Panc1 (cell line): ENCODE results near the gene TBXA2R.
"Not testable (repeated sequence)": the region's sequence is repeated elsewhere in the genome, so short reads cannot be mapped to it uniquely, and the experiment has no call there.

Experiments
- TF ChIP-seq, protein P1 (sequence below): fragments of 450-650 bp; IDR thresholded peaks from 2 replicates; pipeline ENCODE4 v1.5.1; 2017; ENCODE audit warnings: mild to moderate bottlenecking
- TF ChIP-seq, protein P2 (sequence below), 2 experiments: IDR thresholded peaks; 2 replicates each; pipeline ENCODE4 v1.6.1; 2011 to 2012; ENCODE audit warnings: low read depth in 2 of 2, control low read depth in 1 of 2, low read length in 1 of 2, mild to moderate bottlenecking in 1 of 2, moderate library complexity in 1 of 2; ENCODE audit not compliant: insufficient read depth in 1 of 2

DNA sequence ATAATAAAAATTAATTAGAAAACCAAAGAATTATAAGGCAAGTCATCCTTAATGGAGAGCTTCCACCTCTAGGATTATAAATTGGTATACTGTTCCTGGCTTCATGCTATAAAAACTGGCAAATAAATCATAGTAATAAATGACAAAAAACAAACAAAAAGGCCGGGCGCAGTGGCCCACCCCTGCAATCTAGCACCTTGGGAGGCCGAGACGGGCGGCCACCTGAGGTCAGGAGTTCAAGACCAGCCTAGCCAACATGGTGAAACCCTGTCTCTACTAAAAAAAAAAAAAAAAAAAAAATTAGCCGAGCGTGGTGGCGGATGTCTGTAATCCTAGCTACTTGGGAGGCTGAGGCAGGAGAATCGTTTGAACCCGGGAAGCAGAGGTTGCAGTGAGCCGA is 36.6 kb downstream of the TBXA2R start:
- TF ChIP-seq, protein P1, sequence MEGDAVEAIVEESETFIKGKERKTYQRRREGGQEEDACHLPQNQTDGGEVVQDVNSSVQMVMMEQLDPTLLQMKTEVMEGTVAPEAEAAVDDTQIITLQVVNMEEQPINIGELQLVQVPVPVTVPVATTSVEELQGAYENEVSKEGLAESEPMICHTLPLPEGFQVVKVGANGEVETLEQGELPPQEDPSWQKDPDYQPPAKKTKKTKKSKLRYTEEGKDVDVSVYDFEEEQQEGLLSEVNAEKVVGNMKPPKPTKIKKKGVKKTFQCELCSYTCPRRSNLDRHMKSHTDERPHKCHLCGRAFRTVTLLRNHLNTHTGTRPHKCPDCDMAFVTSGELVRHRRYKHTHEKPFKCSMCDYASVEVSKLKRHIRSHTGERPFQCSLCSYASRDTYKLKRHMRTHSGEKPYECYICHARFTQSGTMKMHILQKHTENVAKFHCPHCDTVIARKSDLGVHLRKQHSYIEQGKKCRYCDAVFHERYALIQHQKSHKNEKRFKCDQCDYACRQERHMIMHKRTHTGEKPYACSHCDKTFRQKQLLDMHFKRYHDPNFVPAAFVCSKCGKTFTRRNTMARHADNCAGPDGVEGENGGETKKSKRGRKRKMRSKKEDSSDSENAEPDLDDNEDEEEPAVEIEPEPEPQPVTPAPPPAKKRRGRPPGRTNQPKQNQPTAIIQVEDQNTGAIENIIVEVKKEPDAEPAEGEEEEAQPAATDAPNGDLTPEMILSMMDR: not testable (repeated sequence)
- TF ChIP-seq, protein P2, sequence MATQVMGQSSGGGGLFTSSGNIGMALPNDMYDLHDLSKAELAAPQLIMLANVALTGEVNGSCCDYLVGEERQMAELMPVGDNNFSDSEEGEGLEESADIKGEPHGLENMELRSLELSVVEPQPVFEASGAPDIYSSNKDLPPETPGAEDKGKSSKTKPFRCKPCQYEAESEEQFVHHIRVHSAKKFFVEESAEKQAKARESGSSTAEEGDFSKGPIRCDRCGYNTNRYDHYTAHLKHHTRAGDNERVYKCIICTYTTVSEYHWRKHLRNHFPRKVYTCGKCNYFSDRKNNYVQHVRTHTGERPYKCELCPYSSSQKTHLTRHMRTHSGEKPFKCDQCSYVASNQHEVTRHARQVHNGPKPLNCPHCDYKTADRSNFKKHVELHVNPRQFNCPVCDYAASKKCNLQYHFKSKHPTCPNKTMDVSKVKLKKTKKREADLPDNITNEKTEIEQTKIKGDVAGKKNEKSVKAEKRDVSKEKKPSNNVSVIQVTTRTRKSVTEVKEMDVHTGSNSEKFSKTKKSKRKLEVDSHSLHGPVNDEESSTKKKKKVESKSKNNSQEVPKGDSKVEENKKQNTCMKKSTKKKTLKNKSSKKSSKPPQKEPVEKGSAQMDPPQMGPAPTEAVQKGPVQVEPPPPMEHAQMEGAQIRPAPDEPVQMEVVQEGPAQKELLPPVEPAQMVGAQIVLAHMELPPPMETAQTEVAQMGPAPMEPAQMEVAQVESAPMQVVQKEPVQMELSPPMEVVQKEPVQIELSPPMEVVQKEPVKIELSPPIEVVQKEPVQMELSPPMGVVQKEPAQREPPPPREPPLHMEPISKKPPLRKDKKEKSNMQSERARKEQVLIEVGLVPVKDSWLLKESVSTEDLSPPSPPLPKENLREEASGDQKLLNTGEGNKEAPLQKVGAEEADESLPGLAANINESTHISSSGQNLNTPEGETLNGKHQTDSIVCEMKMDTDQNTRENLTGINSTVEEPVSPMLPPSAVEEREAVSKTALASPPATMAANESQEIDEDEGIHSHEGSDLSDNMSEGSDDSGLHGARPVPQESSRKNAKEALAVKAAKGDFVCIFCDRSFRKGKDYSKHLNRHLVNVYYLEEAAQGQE (IDR thresholded peaks at IDR 0.05; ENCODE audit: insufficient read depth in 1 of 2, low read depth in 2 of 2, low read length in 1 of 2): not testable (repeated sequence)
